Myocyte (in vitro differentiated cells): ENCODE results near the gene CNTN3. TPM values are rescaled to one million over a fixed set of nuclear protein-coding genes. Genes with fewer than 3 reads are reported as not detected.

Experiments used
- DNase-seq: peaks from one replicate; pipeline ENCODE4 v3.0.0-alpha.2; 2012; ENCODE audit warnings: low read depth
- total RNA-seq: library from RNA; depleted of rRNA; stranded (reverse); fragments of >200 nt; gene quantifications from 2 replicates; pipeline ENCODE4 v1.2.3, GENCODE V29; 2014

CNTN3 gene
- total RNA-seq, 1 donor from 2014 or later = 0.08 TPM

- no peak for DNase-seq
Observed at GRCh38 chr3:74611206-74611605, 3.3 kb downstream of the CNTN3 start.

- DNase-seq = no peak
Observed at GRCh38 chr3:74607803-74608202, 6.7 kb downstream of the CNTN3 start.

- DNase-seq = no peak
Observed at GRCh38 chr3:74606996-74607395, 7.5 kb downstream of the CNTN3 start.

GRCh38 chr3:74605437-74605836 lies 9.0 kb downstream of the CNTN3 start:
- no peak for DNase-seq

- DNase-seq = no peak
Observed at GRCh38 chr3:74603292-74603691, 11.2 kb downstream of the CNTN3 start.

GRCh38 chr3:74602471-74602870 lies 12.0 kb downstream of the CNTN3 start:
- DNase-seq = no peak

- no peak for DNase-seq
Observed at GRCh38 chr3:74601793-74602192, 12.7 kb downstream of the CNTN3 start.

GRCh38 chr3:74599564-74599963 lies 14.9 kb downstream of the CNTN3 start:
- DNase-seq = no peak

- no peak for DNase-seq
Observed at GRCh38 chr3:74593152-74593551, 21.3 kb downstream of the CNTN3 start.

GRCh38 chr3:74592359-74592758 lies 22.1 kb downstream of the CNTN3 start:
- DNase-seq = no peak

- DNase-seq = no peak
Observed at GRCh38 chr3:74591946-74592345, 22.5 kb downstream of the CNTN3 start.

GRCh38 chr3:74591342-74591741 lies 23.1 kb downstream of the CNTN3 start:
- no peak for DNase-seq

- no peak for DNase-seq
Observed at GRCh38 chr3:74590620-74591262, 23.7 kb downstream of the CNTN3 start.

GRCh38 chr3:74584782-74585181 lies 29.7 kb downstream of the CNTN3 start:
- no peak for DNase-seq

GRCh38 chr3:74582982-74583381 lies 31.5 kb downstream of the CNTN3 start:
- no peak for DNase-seq

- no peak for DNase-seq
Observed at GRCh38 chr3:74575857-74576256, 38.6 kb downstream of the CNTN3 start.

GRCh38 chr3:74571118-74571517 lies 43.3 kb downstream of the CNTN3 start:
- DNase-seq = no peak
